Panc1 (cell line): Measurements from ENCODE around the gene ZC3H14. TPM values are rescaled to one million over a fixed set of nuclear protein-coding genes. Genes with fewer than 3 reads are reported as not detected.

Experiments used
- ATAC-seq: fragments of 200-7000 bp; cut with Tn5 transposase; 2 replicates; pipeline ENCODE4 v1.9.1; 2020; ENCODE audit warnings: mild to moderate bottlenecking, moderate library complexity
- BruUV-seq: library from RNA; stranded (reverse); fragments of 400-500 nt; replicated peaks from 2 replicates; lab custom pipeline; 2021; lab: Mats Ljungman, UMichigan
- CTCF ChIA-PET: fragments of 300-600 bp; sonication (Branson Sonifier 250); formaldehyde crosslinking; loops from one replicate; lab custom pipeline; 2022; ENCODE audit warnings: antibody characterized with exemption; lab: Charles Lee
- POLR2A ChIA-PET: fragments of 300-600 bp; sonication (Branson Sonifier 250); formaldehyde crosslinking; loops from one replicate; lab custom pipeline; 2022; ENCODE audit warnings: antibody characterized with exemption; lab: Charles Lee
- DNase-seq: peaks from one replicate; pipeline ENCODE4 v3.0.0-alpha.2; 2010; ENCODE audit warnings: low read depth, low spot score
- H3K27ac ChIP-seq: 2 replicates; pipeline ENCODE4 v1.5.1; 2011; ENCODE audit warnings: mild to moderate bottlenecking, low read length, inconsistent platforms
- H3K27me3 ChIP-seq: fragments of 200-500 bp; sonication (Bioruptor generic); 2 replicates; pipeline ENCODE4 v1.6.0; 2014; ENCODE audit warnings: low read length, inconsistent platforms; ENCODE audit not compliant: control insufficient read depth, insufficient read depth
- H3K36me3 ChIP-seq: fragments of 200-500 bp; sonication (Bioruptor generic); 2 replicates; pipeline ENCODE4 v1.5.1; 2014; ENCODE audit warnings: inconsistent platforms, mild to moderate bottlenecking, low read length, moderate library complexity; ENCODE audit not compliant: control insufficient read depth, insufficient read depth
- H3K4me1 ChIP-seq: 2 replicates; pipeline ENCODE4 v1.5.1; 2011; ENCODE audit warnings: inconsistent platforms, mild to moderate bottlenecking, low read length, moderate library complexity; ENCODE audit not compliant: control insufficient read depth, insufficient read depth
- H3K4me3 ChIP-seq, 2 experiments: 2 replicates each; pipeline ENCODE4 v1.5.1; 2011 to 2012; ENCODE audit warnings: low read depth in 2 of 2, low read length in 2 of 2, mild to moderate bottlenecking in 2 of 2, inconsistent platforms in 1 of 2, moderate library complexity in 1 of 2
- H3K9me3 ChIP-seq: fragments of 200-500 bp; sonication (Bioruptor generic); 2 replicates; pipeline ENCODE4 v1.5.1; 2014; ENCODE audit warnings: low read depth, mild to moderate bottlenecking, inconsistent platforms, low read length, moderate library complexity; ENCODE audit not compliant: control insufficient read depth, insufficient read depth
- CTCF ChIP-seq: fragments of 450-650 bp; IDR thresholded peaks from 2 replicates; pipeline ENCODE4 v1.5.1; 2017; ENCODE audit warnings: mild to moderate bottlenecking
- POLR2AphosphoS5 ChIP-seq: IDR thresholded peaks from 2 replicates; pipeline ENCODE4 v1.6.1; 2012; ENCODE audit warnings: mild to moderate bottlenecking, low read depth, low read length, moderate library complexity
- REST ChIP-seq, 2 experiments: IDR thresholded peaks; 2 replicates each; pipeline ENCODE4 v1.6.1; 2011 to 2012; ENCODE audit warnings: low read depth in 2 of 2, control low read depth in 1 of 2, low read length in 1 of 2, mild to moderate bottlenecking in 1 of 2, moderate library complexity in 1 of 2; ENCODE audit not compliant: insufficient read depth in 1 of 2
- SIN3A ChIP-seq: IDR thresholded peaks from 2 replicates; pipeline ENCODE4 v1.6.1; 2012; ENCODE audit warnings: low read depth, mild to moderate bottlenecking, low read length, moderate library complexity, borderline replicate concordance; ENCODE audit not compliant: insufficient read depth
- TCF7L2 ChIP-seq: IDR thresholded peaks from 2 replicates; pipeline ENCODE4 v1.6.1; 2011; ENCODE audit warnings: mild to moderate bottlenecking, low read depth, low read length, inconsistent platforms
- in situ Hi-C: cut with HindIII; loops from 2 replicates; pipeline ENCODE4 v1.10.0; 2016; ENCODE audit warnings: low sequenced_read_pairs, low pct_unique_long_range_greater_than_20kb
- intact Hi-C: fragments of 100-400 bp; cut with micrococcal nuclease; formaldehyde crosslinking; loops from one replicate; pipeline ENCODE4 v1.10.0; 2022; ENCODE audit not compliant: unreplicated experiment
- total RNA-seq: library from RNA; stranded (reverse); gene quantifications from one replicate; pipeline ENCODE4 v1.2.1, GENCODE V29; 2021; ENCODE audit not compliant: unreplicated experiment

ZC3H14 gene
- total RNA-seq, 1 experiment from 2014 or later, result 57.1 TPM

- CTCF ChIA-PET, result no interaction called here
- DNase-seq (no peak), ATAC-seq (no peak)
- H3K27me3 ChIP-seq, result no peaks in the 10 kb centered on the region
- H3K9me3 ChIP-seq, result no peaks in the 10 kb centered on the region
- intact Hi-C loops, result no loop called here
- no peak overlapping the region for H3K27ac ChIP-seq
- TF ChIP-seq POLR2AphosphoS5 (no peak), SIN3A (no peak), TCF7L2 (no peak), REST (IDR thresholded peaks at IDR 0.05; ENCODE audit: insufficient read depth in 1 of 2, low read depth in 2 of 2, low read length in 1 of 2) (no peak), CTCF (no peak)
- in situ Hi-C loops, result no loop called here
- H3K4me1 ChIP-seq, result no peaks in the 10 kb centered on the region
- no TSS peak for BruUV-seq
- POLR2A ChIA-PET, result no interaction called here
- H3K36me3 ChIP-seq, result peaks cover 13% of the 10 kb centered on the region
- no peak overlapping the region for H3K4me3 ChIP-seq
Measured at GRCh38 chr14:88604212-88604611, 41.4 kb downstream of the ZC3H14 start.

GRCh38 chr14:88605594-88605993 is 42.8 kb downstream of the ZC3H14 start:
- POLR2A ChIA-PET, result no interaction called here
- Histone ChIP-seq H3K27ac (no peak overlapping the region), H3K4me3 (no peak overlapping the region), H3K27me3 (no peaks in the 10 kb centered on the region), H3K4me1 (no peaks in the 10 kb centered on the region), H3K9me3 (no peaks in the 10 kb centered on the region), H3K36me3 (peaks cover 17% of the 10 kb centered on the region)
- TF ChIP-seq SIN3A, result no peak
- no peak for TF ChIP-seq CTCF
- no peak for TF ChIP-seq TCF7L2
- no TSS peak for BruUV-seq
- no peak for DNase-seq
- intact Hi-C loops, result no loop called here
- no peak for ATAC-seq
- in situ Hi-C loops, result no loop called here
- CTCF ChIA-PET, result no interaction called here
